Right renal cortex interstitium (tissue), 3 donors: ENCODE data around the gene BNIP3. TPM values are rescaled to one million over a fixed set of nuclear protein-coding genes. Genes with fewer than 3 reads are reported as not detected.
"Not testable (repeated sequence)": the region's sequence is repeated elsewhere in the genome, so short reads cannot be mapped to it uniquely, and the experiment has no call there.

Experiments
- DNase-seq, 3 donors: peaks; one replicate each; pipeline ENCODE4 v3.0.0-alpha.2; 2013; ENCODE audit warnings: low read depth in 3 of 3, low spot score in 2 of 3
- polyA plus RNA-seq, 3 donors: library from polyadenylated mRNA; unstranded; fragments of 120-200 nt; gene quantifications; one replicate each; pipeline ENCODE4 v1.2.1, GENCODE V29; 2013; ENCODE audit not compliant: insufficient read length in 3 of 3

Gene BNIP3
- polyA plus RNA-seq, 3 donors = 72.8 to 78.8 (median 73.4) TPM

GRCh38 chr10:131959841-131960240 is 21.9 kb downstream of the BNIP3 start:
- no peak for DNase-seq

DNA sequence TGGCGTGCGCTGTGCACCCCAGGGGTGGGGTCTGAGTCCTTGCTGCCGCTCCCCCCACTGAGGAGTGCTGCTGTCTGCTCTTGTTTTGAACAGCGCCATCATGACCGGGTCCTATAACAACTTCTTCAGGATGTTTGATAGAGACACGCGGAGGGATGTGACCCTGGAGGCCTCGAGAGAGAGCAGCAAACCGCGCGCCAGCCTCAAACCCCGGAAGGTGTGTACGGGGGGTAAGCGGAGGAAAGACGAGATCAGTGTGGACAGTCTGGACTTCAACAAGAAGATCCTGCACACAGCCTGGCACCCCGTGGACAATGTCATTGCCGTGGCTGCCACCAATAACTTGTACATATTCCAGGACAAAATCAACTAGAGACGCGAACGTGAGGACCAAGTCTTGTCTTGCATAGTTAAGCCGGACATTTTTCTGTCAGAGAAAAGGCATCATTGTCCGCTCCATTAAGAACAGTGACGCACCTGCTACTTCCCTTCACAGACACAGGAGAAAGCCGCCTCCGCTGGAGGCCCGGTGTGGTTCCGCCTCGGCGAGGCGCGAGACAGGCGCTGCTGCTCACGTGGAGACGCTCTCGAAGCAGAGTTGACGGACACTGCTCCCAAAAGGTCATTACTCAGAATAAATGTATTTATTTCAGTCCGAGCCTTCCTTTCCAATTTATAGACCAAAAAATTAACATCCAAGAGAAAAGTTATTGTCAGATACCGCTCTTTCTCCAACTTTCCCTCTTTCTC is 26.0 kb downstream of the BNIP3 start:
- DNase-seq = no peak

- DNase-seq = no peak
Measured at GRCh38 chr10:131954356-131954965, 27.3 kb downstream of the BNIP3 start.

GRCh38 chr10:131949908-131950307 is 31.8 kb downstream of the BNIP3 start:
- not testable (repeated sequence) for DNase-seq

GRCh38 chr10:131949041-131949862 is 32.5 kb downstream of the BNIP3 start:
- DNase-seq = no peak

DNA sequence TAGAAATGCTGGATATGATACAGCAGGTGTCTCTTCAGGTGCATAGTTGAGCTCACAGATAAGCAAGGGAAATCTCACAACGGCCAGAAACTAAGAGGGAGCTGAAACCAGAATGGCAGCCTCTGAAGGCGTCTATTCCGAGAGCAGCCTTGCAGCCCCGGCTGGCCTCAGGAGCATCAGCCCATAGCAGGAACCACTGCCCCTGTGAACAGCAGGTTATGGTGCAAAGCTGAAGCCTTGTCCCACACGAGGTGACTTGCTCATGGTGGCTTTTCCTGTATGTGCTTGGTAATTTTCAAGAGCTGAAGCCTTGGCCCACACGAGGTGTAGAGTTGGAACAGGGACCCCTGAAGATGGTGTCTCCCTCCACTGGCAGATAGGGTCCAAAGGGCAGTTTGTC is 33.2 kb downstream of the BNIP3 start:
- DNase-seq = no peak

DNA sequence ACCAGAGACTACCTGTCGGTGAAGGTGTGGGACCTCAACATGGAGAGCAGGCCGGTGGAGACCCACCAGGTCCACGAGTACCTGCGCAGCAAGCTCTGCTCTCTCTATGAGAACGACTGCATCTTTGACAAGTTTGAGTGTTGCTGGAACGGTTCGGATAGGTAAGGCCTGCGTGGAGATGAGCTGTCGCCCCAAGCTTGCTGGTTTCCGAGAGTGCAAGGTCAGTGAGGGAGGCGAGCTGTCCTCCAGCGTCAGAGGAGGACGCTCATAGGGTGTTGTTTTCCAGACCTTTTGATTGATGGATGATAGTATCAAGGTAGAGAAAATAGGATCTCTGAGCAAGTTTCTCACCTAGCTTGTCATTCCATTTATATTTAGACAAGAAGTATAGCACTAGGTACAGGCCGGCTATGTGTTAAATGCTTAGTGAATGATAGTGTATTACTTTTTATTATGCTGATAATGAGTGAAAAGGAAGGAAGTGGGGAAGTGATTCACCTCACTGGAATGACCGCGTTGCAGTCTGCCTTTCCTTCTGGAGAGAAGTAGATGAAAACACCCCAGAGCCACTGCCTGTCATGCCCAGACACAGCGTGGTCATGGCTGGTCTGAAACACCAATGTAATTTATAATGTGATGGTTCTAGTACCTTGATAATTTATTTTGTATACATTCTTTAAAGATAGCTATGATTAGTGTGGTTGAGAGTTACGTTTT is 33.9 kb downstream of the BNIP3 start:
- DNase-seq = no peak

GRCh38 chr10:131946880-131947279 is 34.8 kb downstream of the BNIP3 start:
- no peak for DNase-seq

DNA sequence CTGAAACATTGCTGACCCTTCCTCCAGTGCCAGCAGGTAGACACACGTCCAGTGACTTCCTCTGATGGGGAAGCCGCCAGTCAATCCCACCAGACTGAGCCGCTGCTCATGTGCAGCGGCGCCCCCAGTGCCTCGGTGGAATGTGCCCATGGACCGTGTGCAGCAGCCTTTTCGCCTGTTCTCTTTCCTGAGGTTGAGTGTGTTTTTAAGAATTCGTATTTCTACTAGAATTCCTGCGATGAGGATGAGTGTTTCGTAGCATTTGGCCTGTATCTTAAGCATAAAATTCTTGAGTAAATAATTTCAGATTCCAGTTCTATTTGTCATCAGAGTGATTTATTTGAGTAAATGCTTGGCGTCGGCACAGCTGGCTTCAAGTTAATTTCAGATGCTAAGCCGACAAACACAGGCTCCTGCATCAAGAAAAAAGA is 35.4 kb downstream of the BNIP3 start:
- no peak for DNase-seq

- DNase-seq = no peak
Measured at GRCh38 chr10:131944976-131945695, 36.6 kb downstream of the BNIP3 start.

DNA sequence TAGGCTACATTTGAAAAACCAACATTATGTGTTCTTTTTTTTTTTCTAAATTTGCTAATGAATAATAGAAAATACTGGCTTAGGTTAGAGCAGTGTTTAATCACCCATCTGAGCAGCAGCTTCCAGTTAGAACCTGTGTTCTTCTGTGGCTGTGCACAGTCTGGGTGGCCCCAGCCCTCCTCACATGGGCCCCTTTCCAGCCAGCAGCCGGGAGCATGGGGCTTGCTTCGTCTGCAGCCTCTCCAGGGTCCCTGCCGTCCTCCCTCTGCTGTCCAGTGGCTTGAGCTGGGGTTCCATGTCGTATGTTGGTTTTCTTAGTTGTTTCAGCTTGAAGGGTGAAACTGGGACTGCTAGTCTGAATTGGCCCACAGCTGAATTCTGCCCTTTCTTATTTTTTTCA is 37.3 kb downstream of the BNIP3 start:
- DNase-seq = no peak

DNA sequence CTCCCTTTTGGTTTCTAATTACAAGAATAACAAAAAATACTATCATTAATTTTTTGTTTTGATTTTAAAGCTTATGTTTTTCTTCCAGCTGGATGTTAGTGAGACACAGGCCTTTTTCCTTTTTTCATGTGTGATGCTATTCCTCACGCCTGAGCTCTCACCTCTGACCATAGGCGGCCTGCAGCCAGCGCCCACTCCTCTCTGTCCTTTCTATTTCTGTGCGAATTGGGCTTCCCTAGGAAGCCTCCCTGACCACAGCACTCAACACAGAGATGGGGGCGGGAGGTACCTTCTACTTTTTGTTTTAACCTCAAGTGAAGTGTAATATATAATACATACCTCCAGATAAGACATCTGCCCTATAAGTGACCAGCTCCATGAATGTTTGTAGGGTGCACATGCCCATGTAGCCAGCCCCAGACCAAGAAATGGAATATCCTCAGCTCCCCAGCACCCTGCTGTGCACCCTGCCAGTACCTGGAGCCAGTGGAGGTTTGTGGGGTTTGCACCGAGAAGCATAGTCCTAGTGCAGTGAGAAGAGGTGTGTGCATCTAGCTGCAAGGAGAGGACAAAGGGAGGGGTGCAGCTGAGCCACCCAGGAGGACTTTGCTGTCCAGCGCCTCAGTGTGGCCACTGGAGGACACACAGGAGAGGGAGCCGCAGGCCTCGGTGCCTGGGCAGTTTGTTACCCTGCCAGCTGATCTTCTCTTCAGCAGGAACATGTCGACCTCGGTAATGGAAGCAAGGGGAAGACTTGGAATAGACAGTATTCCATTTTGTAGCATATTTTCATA is 38.5 kb downstream of the BNIP3 start:
- DNase-seq = no peak

DNA sequence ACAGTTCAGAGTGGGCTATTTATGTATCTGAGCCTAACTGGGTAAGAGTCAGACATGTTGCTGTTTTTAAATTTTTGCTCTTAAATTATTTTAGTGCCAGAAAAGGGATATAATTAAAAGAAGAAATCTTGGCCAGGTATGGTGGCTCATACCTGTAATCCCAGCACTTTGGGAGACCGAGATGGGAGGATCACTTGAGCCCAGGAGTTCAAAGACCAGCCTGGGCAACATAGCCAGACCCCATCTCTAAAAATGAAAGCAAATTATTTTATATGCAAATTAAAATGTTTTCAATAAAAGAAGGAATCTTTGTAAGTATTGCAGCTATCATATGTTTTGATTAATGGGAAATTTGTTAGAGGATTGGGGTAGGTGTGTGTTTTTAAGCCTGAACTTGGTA is 39.3 kb downstream of the BNIP3 start:
- no peak for DNase-seq

DNA sequence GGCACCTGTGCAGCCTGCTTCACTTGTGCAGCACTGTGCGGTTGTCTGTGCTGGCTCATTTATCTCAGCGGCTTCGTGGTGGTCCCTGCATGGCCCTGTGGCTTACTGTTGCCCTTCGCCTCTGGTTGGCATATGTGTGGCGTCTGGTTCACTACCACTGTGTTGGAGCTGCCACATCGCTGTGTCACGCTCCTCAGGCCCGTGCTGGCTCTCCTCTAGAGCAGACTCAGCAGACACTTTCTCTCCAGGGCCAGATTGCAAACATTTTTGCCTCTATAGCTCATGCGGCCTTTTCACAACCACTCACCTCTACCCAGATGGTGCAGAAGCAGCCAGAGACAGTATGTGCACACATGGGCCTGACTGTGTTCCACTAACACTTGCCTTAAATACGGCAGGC is 43.0 kb downstream of the BNIP3 start:
- DNase-seq = no peak

DNA sequence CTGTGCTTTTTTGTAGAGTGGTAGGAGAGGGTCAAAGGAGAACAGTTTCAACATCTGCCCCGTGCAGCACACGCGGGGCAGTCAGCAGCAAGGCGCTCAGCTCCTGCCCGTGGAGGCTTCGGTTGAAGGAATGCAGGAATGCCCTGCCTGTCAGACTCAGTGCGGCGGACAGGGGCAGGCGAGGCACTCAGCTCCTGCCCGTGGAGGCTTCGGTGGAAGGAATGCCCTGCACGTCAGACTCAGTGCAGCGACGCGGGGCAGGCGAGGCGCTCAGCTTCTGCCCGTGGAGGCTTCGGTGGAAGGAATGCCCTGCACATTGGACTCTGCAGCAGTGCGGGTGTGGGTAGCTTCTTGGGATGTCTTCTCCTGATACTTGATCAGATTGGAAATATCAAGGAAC is 43.9 kb downstream of the BNIP3 start:
- DNase-seq = no peak

GRCh38 chr10:131936736-131937135 is 45.0 kb downstream of the BNIP3 start:
- no peak for DNase-seq

DNA sequence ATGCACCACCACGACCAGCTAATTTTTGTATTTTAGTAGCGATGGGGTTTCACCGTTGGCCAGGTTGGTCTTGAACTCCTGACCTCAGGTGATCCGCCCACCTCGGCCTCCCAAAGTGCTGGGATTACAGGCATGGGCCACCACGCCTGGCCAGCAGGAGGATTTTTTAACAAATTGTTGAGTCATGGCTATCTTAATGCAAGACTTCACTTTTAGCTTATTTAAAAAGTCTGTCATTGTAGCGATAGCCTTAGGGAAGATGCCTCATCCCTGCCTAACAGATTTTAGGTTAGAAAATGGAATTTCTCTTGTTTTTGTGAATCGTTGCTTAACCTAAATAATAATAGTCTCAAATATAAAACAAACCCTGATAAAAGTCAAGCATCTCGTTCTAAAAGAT is 45.4 kb downstream of the BNIP3 start:
- no peak for DNase-seq

DNA sequence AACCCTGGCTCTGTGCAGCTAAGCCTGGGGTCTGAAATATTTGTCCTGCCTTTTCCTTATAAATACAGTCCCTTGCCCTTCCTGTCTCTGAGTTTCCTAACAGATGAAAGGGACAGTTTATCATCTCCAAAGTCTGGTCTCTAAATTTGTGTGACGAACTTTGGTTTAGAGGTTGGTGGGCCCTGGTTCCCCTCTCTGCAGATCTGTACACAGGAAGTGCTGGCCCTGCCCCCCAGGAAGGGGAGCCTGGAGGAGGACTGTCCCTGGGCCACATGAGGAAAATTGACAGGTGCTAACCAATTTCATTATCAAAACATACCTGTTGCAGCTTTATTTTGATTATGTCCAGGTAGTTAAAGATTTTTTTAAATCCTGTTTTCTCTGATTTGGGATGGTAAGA is 46.5 kb downstream of the BNIP3 start:
- DNase-seq = no peak

GRCh38 chr10:131934769-131935168 is 47.0 kb downstream of the BNIP3 start:
- no peak for DNase-seq

GRCh38 chr10:131933696-131934086 is 48.0 kb downstream of the BNIP3 start:
- no peak for DNase-seq
